HUDEP-2 (cell line): Measurements from ENCODE around the gene CSMD2.

Experiments used
- DNase-seq, 76 experiments: peaks; one replicate each; lab custom pipeline; 2025; ENCODE audit not compliant: unreplicated experiment in 76 of 76; lab: John Stamatoyannopoulos, UW

The CSMD2 gene

GRCh38 chr1:33735624-33736023 is 429.4 kb downstream of the CSMD2 start:
- DNase-seq: no peak

- DNase-seq: no peak
These were observed 437.7 kb downstream of the CSMD2 start for GRCh38 chr1:33727310-33727709.

- no peak for DNase-seq
These were observed 438.7 kb downstream of the CSMD2 start for GRCh38 chr1:33726274-33726804.

GRCh38 chr1:33725556-33726160 is 439.4 kb downstream of the CSMD2 start:
- no peak for DNase-seq

GRCh38 chr1:33725037-33725436 is 440.0 kb downstream of the CSMD2 start:
- DNase-seq: no peak

- DNase-seq: no peak
These were observed 440.7 kb downstream of the CSMD2 start for GRCh38 chr1:33724348-33724747.

GRCh38 chr1:33723251-33723650 is 441.8 kb downstream of the CSMD2 start:
- no peak for DNase-seq

- DNase-seq: no peak
These were observed 443.7 kb downstream of the CSMD2 start for GRCh38 chr1:33721301-33721815.

- DNase-seq: peak in 2 of 76 experiments; percentile 2 to 11
These were observed 445.0 kb downstream of the CSMD2 start for GRCh38 chr1:33719771-33720670.

- no peak for DNase-seq
These were observed 445.7 kb downstream of the CSMD2 start for GRCh38 chr1:33719326-33719725.

- DNase-seq: no peak
These were observed 446.8 kb downstream of the CSMD2 start for GRCh38 chr1:33718186-33718585.

GRCh38 chr1:33716976-33717688 is 447.9 kb downstream of the CSMD2 start:
- no peak for DNase-seq

- no peak for DNase-seq
These were observed 449.7 kb downstream of the CSMD2 start for GRCh38 chr1:33715195-33715811.

- no peak for DNase-seq
These were observed 450.6 kb downstream of the CSMD2 start for GRCh38 chr1:33714421-33714820.

- no peak for DNase-seq
These were observed 451.8 kb downstream of the CSMD2 start for GRCh38 chr1:33713058-33713877.

GRCh38 chr1:33712186-33712585 is 452.8 kb downstream of the CSMD2 start:
- no peak for DNase-seq

- DNase-seq: no peak
These were observed 453.5 kb downstream of the CSMD2 start for GRCh38 chr1:33711511-33711910.

- DNase-seq: no peak
These were observed 454.1 kb downstream of the CSMD2 start for GRCh38 chr1:33710967-33711366.

GRCh38 chr1:33709783-33710718 is 455.0 kb downstream of the CSMD2 start:
- DNase-seq: no peak
